Urinary bladder (tissue), 4 donors: ENCODE results near the gene PLPPR3. TPM values are rescaled to one million over a fixed set of nuclear protein-coding genes. Genes with fewer than 3 reads are reported as not detected.
A peak's percentile ranks its signal among the peaks of the same experiment; 100 is the strongest.

Experiments used
- DNase-seq: peaks from one replicate; pipeline ENCODE4 v3.0.0-alpha.2; 2015; ENCODE audit errors: extremely low spot score
- H3K27ac ChIP-seq: one replicate; pipeline ENCODE4 v1.5.1; 2013; ENCODE audit warnings: low read depth, mild to moderate bottlenecking, moderate library complexity
- H3K36me3 ChIP-seq: one replicate; pipeline ENCODE4 v1.6.1; 2013; ENCODE audit warnings: mild to moderate bottlenecking, moderate library complexity; ENCODE audit not compliant: insufficient read depth
- H3K4me1 ChIP-seq: one replicate; pipeline ENCODE4 v1.6.1; 2013; ENCODE audit warnings: mild to moderate bottlenecking, moderate library complexity; ENCODE audit not compliant: insufficient read depth
- H3K4me3 ChIP-seq: one replicate; pipeline ENCODE4 v1.5.1; 2013; ENCODE audit warnings: low read depth, low read length
- WGBS: extraction: QIAGEN DNeasy Blood & Tissue Kit; methylation state at CpG from one replicate; pipeline ENCODE4 v1.1.7; 2013; 5-methylcytosine and 5-hydroxymethylcytosine counted together
- polyA plus RNA-seq: library from polyadenylated mRNA; stranded (reverse); fragments of 200-250 nt; gene quantifications from one replicate; pipeline ENCODE4 v1.2.3, GENCODE V29; 2013
- total RNA-seq: library from RNA; depleted of rRNA; stranded (reverse); fragments of >200 nt; gene quantifications from one replicate; pipeline ENCODE4 v1.2.3, GENCODE V29; 2014
- donor health status: healthy with polysubstance abuse.
- donor health status: healthy.

The PLPPR3 gene
- total and polyA plus RNA-seq, 2 donors = 0.03 to 2.1 TPM

DNA sequence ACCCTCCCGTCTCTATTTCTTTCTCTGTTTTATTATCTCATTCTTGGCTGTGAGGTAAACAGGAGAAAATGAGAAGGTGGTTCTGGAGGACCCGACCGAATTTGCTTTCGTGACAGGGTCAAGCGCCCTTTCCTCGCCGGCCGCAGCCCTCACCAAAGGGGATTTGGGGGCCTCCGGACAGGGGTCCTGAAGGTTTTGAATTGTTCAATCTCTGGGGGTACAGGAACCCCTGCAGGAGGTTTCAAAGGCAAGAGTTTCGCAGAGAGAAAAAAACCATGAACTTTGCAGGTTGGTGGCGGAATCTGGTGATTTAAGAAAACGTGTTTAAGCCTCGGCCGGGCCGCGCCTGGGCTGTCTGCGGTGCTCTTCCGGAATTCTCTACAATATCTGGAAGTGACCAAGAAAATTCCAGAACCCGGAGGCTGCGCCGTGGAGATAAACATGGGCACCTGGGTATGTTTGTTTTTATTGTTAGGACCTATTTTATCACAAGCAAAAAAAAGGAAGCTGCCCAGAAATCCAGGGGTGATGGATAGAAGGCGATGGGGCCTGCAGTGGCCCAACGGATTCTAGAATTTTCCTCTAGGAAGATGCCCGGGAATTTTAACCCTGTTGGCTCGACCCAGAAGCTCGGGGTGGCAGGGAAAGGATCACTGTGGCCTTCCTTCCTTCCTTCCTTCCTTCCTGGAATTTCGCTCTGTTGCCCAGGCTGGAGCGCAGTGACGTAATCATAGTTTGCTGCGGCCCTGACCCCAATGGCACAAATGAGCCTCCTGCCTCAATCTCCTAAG, 38.7 kb downstream of the PLPPR3 start:
- no peak for DNase-seq
- H3K36me3 ChIP-seq = no peaks in the 10 kb centered on the region
- peaks cover 2% of the 10 kb centered on the region for H3K4me1 ChIP-seq
- 74% methylated on average over 30 of the region's 30 CpGs for WGBS
- no peak overlapping the region for H3K4me3 ChIP-seq
- H3K27ac ChIP-seq = no peak overlapping the region

DNA sequence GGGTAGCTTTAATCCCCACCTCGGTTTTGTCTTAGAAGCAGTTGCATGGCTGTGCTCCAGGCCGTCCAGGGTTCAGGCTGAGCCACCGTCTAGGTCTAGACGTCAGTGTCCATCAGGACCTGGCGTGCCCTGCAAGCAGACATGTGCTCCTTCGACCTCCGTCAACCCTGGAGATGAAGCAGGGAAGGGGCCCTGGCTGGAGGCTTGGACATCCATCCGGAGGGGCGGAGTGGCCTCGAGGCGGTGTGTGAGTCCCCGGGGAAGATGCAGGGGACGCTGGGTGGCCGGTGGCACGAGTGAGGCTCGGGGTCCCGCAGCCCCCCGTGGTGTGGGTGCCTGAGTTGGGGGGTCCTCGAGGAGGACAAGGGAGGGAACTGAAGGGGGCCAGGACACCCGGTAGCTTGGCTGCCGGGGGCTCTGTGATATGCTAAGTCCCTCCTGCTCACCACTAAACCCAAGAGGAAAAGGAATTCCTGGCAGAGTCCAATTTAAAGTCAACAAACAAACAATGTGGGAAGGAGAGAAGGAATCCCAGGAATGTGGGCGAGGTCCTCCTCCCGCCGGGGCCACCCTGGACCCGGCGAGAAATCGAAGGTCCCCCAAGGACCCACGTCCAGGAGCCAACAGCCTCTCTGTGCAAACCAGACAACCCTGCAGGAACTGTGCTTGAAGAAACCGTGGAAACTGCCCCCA, 39.4 kb downstream of the PLPPR3 start:
- Histone ChIP-seq H3K4me3 (no peak overlapping the region), H3K27ac (no peak overlapping the region), H3K4me1 (peaks cover 2% of the 10 kb centered on the region), H3K36me3 (no peaks in the 10 kb centered on the region)
- DNase-seq = no peak
- whole genome bisulfite sequencing = 36% methylated on average over 29 of the region's 29 CpGs

DNA sequence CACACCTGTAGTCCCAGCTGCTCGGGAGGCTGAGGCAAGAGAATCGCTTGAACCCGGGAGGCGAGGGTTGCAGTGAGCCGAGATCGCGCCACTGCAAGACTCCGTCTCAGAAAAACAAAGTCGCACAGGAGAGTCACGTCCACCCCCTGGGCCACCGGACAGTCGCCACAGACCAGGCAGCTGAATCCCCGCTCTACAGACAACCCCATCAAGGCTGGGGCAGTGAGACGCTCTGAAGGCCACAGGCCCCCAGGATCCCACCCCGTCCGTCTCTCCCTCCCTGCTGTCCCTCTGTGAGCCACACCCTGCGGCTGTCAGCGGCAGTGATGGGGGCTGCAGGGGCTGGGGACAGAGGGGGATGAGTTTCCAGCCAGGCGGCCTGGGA, 40.0 kb downstream of the PLPPR3 start:
- no peak overlapping the region for H3K4me3 ChIP-seq
- no peak overlapping the region for H3K27ac ChIP-seq
- H3K4me1 ChIP-seq = peaks cover 2% of the 10 kb centered on the region
- WGBS = 91% methylated on average over 19 of the region's 19 CpGs
- H3K36me3 ChIP-seq = no peaks in the 10 kb centered on the region
- no peak for DNase-seq

DNA sequence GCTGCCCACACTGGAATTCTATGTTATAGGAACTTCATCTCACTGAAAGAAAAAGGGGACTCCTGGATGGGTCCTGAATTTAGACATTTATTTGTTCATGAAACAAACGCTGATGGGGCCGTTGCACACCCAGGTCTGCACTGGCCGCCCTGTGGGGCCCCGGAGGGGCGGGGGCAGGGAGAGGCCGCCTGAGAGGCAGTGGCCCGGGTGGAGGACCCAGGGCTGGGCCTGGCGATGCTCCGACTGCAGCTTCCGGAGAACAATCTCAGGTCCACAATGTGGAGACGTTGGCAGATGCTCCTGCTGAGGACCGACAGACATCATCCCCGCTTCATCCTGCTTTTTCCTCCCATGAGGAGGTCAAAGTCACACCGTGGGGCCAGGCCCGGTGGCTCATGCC, 40.8 kb downstream of the PLPPR3 start:
- H3K27ac ChIP-seq = no peak overlapping the region
- DNase-seq = no peak
- 86% methylated on average over 15 of the region's 15 CpGs for WGBS
- H3K36me3 ChIP-seq = no peaks in the 10 kb centered on the region
- H3K4me1 ChIP-seq = peaks cover 2% of the 10 kb centered on the region
- H3K4me3 ChIP-seq = no peak overlapping the region

DNA sequence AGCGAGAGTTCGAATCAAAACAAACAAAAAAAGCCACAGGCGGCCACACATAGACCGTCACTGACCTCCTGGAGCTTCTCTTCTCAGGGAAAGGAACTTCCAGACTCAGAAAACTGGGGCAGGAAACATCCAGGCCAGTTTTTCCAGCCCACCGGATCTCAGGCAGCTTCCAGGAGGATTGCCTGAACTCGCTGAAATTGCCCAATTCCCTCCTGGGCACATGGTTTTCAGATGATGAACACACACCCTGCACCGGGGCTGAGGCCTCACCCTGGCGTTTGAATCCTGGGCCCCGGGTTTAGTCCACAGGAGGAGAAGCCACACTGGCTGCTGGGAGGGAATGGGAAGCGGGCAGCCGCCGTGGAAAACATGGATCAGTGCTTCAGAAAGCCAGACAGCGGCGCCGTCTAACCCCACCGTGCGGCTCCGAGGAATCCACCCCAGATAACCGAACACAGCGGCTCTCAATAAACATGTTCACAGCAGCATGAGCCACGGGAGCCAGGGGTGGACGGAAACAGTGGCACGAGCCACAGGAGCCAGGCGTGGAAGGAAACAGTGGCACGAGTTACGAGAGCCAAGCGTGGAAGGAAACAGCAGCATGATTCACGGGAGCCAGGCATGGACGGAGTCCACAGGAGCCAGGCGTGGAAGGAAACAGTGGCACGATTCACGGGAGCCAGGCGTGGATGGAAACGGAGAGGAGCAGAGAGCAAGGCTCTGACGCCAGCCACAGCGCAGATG, 42.7 kb downstream of the PLPPR3 start:
- WGBS = 36% methylated on average over 36 of the region's 36 CpGs
- Histone ChIP-seq H3K36me3 (no peaks in the 10 kb centered on the region), H3K4me1 (peaks cover 2% of the 10 kb centered on the region), H3K4me3 (no peak overlapping the region), H3K27ac (peak overlapping the region; percentile 67)
- DNase-seq = no peak

DNA sequence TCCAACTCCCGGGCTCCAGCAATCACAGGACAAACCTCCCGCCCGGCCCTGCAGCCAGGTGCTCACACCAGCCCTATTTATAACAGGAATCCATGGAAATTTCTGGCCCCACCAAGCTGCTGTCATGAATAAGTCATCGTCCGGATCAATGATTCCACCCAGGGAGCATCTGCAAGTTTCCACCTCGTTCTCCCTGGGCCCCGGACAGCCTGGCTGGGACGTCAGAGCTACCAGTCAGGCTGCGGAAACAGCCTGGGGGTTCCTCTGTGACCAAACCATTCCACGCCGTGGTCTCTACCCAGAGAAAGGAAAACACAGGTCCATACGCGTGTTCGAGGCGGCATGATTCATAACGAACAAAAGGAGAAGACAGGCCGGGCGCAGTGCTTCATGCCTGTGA, 45.2 kb downstream of the PLPPR3 start:
- WGBS = 90% methylated on average over 18 of the region's 18 CpGs
- Histone ChIP-seq H3K4me1 (no peaks in the 10 kb centered on the region), H3K27ac (no peak overlapping the region), H3K4me3 (no peak overlapping the region), H3K36me3 (no peaks in the 10 kb centered on the region)
- no peak for DNase-seq

DNA sequence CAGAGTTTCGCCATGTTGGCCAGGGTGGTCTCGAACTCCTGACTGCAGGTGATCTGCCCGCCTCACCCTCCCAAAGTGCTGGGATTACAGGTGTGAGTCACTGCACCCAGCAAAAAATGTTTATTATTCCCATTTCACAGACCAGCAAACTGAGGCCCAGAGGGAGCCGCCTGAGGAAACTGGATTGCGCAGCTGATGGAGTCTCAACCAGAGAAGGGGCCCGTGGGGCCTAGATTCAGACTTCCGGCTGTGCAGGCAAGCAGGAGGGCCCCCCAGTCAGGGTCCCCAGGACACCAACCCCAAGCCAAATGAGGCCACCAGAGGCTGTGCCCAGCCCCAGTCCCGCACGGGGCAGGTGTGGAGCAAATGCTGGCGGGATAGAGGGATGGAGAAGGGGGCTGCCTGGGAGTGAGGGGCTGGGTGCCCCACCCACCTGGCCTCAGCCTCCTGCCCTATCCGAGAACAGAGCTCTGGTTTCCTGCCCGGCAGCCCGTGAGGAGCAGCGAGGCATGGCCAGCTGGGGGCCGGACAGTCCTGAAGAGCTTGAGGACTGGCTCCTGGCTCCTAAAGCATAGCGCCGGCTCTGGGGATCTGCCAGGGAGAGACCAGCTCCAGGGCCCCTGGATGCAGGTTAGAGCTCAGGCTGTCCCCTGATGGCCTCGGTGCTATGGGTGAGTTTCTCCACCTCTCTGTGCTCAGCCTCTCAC, 48.9 kb downstream of the PLPPR3 start:
- no peaks in the 10 kb centered on the region for H3K4me1 ChIP-seq
- no peak overlapping the region for H3K27ac ChIP-seq
- H3K36me3 ChIP-seq = no peaks in the 10 kb centered on the region
- WGBS = 70% methylated on average over 18 of the region's 18 CpGs
- no peak for DNase-seq
- H3K4me3 ChIP-seq = no peak overlapping the region

DNA sequence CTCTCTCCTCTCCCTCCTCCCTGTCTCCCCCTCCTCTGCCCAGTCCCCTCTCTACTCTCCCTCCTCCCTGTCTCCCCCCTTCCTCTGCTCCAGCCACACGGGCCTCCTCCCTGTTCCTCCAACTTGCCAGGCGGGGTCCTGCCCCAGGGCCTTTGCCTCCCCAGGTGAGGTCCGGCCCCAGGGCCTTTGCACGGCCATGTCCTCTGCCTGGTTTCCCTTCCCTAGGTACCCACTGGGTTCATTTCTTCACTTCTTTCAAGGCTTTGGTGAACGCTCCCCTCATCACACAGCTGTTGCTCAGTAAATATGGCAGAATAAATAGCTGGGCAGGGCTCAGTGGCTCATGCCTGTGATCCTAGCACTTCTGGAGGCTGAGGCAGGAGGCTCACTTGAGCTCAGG, 49.7 kb downstream of the PLPPR3 start:
- no peak overlapping the region for H3K27ac ChIP-seq
- no peak overlapping the region for H3K4me3 ChIP-seq
- DNase-seq = no peak
- H3K36me3 ChIP-seq = no peaks in the 10 kb centered on the region
- 80% methylated on average over 5 of the region's 5 CpGs for WGBS
- no peaks in the 10 kb centered on the region for H3K4me1 ChIP-seq

DNA sequence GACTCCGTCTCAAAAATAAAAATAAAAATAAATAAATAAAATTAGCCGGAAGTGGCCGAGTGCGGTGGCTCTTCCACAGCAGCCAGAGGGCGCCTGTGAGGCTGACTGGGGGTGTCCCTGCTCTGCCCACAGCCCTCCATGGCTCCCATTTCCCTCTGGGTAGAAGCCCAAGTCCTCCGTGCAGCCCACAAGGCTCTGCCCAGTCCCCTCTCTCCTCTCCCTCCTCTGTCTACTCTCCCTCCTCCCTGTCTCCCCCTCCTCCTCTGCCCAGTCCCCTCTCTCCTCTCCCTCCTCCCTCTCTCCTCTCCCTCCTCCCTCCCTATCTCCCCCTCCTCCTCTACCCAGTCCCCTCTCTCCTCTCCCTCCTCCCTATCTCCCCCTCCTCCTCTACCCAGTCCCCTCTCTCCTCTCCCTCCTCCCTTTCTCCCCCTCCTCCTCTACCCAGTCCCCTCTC, 50.4 kb downstream of the PLPPR3 start:
- Histone ChIP-seq H3K4me1 (no peaks in the 10 kb centered on the region), H3K4me3 (no peak overlapping the region), H3K27ac (no peak overlapping the region), H3K36me3 (no peaks in the 10 kb centered on the region)
- no peak for DNase-seq
- 23% methylated on average over 6 of the region's 6 CpGs for WGBS

DNA sequence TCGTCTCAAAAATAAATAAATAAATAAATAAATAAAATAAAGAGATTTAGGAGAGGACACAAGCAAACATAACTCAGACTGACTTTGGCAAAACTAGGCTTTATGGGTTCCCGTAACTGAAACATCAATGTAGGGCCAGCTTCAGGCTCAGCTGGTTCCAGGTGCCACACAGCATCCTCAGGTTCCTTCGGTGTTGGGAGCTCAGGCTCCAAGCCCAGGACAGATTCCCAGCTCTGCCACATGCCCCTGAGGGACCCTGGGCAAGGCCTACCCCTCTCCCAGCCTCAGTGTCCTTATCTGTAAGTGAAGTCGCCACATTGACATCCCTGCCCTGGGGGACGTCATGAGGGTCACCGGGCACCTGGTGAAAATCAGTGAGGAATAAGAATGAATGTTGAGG, 52.1 kb downstream of the PLPPR3 start:
- Histone ChIP-seq H3K4me1 (no peaks in the 10 kb centered on the region), H3K4me3 (no peak overlapping the region), H3K27ac (no peak overlapping the region), H3K36me3 (no peaks in the 10 kb centered on the region)
- DNase-seq = no peak
- WGBS = 81% methylated on average over 6 of the region's 6 CpGs

DNA sequence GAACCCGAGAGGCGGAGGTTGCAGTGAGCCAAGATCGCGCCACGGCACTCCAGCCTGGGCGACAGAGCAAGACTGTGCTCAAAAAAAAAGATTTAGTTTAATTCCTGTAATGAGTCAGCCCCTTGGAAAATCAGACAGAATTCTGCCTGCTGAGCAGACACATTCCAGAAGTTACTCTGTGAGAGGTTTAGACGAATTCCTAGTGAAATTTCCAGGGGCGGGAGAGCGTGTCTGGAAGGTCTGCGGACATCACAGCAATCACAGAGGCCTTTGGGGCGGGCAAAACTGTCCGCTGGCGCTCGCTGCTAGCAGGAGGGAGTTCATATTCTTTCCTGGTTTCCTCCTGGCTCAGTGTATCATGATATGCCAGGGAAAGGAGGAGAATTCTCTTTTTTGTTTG, 53.3 kb downstream of the PLPPR3 start:
- WGBS = 42% methylated on average over 14 of the region's 14 CpGs
- H3K27ac ChIP-seq = no peak overlapping the region

DNA sequence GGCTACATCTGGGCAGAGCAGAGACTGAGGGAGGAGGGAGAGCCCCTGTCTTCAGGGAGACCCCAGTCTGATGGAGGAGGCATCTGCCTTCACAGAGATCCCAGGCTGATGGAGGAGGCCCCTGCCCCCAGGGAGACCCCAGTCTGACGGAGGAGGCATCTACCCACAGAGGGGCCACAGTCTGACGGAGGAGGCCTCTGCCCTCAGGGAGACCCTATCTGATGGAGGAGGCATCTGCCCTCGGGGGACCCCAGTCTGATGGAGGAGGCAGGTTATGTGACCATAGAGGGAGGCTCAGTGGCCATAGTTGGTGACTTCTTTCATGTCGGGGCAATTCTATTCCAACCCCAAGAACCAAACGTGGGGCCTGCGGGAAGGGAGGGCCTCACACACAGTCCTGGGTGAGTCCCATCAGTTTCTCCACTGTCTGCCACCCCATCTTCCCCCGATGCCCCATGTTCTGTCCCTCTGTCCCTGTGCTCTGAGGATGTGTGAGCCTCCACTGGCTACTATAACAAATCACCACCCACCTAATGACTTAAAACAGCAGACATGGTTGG, 56.5 kb downstream of the PLPPR3 start:
- no peak for DNase-seq
- no peak overlapping the region for H3K27ac ChIP-seq
- no peak overlapping the region for H3K4me3 ChIP-seq
- no peaks in the 10 kb centered on the region for H3K4me1 ChIP-seq
- H3K36me3 ChIP-seq = no peaks in the 10 kb centered on the region
- 84% methylated on average over 7 of the region's 7 CpGs for WGBS

More for the DNA sequence above, 53.3 kb downstream of the PLPPR3 start:
- no peak for DNase-seq
- H3K36me3 ChIP-seq = no peaks in the 10 kb centered on the region
- no peak overlapping the region for H3K4me3 ChIP-seq
- H3K4me1 ChIP-seq = no peaks in the 10 kb centered on the region

DNA sequence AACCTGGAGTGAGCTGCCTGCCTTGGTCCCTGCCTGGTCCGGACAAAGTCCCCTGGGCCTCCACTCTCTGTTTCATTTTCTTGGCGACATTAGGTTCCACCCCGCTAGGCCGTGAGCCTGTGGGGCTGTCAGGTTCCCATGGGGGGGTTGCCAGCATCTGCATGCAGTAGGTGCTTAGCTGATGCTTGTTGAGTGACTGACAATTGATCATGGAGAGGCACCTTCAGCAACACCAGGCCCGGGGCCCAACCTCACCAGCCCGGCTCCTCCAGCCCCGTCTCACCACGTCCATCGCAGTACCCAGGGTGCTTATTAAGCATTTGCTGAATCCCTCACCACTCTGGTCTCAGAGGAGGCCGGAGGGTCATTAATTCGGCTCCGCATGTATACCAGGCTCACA, 57.5 kb downstream of the PLPPR3 start:
- H3K27ac ChIP-seq = no peak overlapping the region
- DNase-seq = no peak
- H3K4me1 ChIP-seq = no peaks in the 10 kb centered on the region
- no peak overlapping the region for H3K4me3 ChIP-seq
- 93% methylated on average over 12 of the region's 12 CpGs for WGBS
- no peaks in the 10 kb centered on the region for H3K36me3 ChIP-seq
